K562 (cell line): ENCODE measurements around the gene NXT1. TPM values are rescaled to one million over a fixed set of nuclear protein-coding genes. Genes with fewer than 3 reads are reported as not detected.
A peak's percentile ranks its signal among the peaks of the same experiment; 100 is the strongest.

Source experiments
- ADNP ChIP-seq: fragments of 200-800 bp; sonication (Bioruptor generic); IDR thresholded peaks from 2 replicates; pipeline ENCODE4 v1.6.1; 2016; ENCODE audit warnings: missing genetic modification characterization, missing compliant biosample characterization
- BCL6 ChIP-seq: fragments of 250-450 bp; sonication (Bioruptor Pico); IDR thresholded peaks from 2 replicates; pipeline ENCODE4 v1.4.0; 2020
- CREB3L1 ChIP-seq: fragments of 450-650 bp; IDR thresholded peaks from 2 replicates; pipeline ENCODE4 v1.6.1; 2014; ENCODE audit warnings: low read depth, mild to moderate bottlenecking, moderate library complexity, borderline replicate concordance
- CXXC5 ChIP-seq: fragments of 250-450 bp; sonication (Bioruptor Pico); IDR thresholded peaks from 2 replicates; pipeline ENCODE4 v1.8.0; 2022; ENCODE audit warnings: inconsistent platforms, mild to moderate bottlenecking, moderate library complexity
- ETV5 ChIP-seq: sonication (generic); formaldehyde crosslinking; IDR thresholded peaks from 2 replicates; pipeline ENCODE4 v1.4.0; 2020; ENCODE audit warnings: low read depth, mild to moderate bottlenecking, missing genetic modification reagents
- HDGF ChIP-seq: fragments of 450-650 bp; IDR thresholded peaks from 2 replicates; pipeline ENCODE4 v1.6.1; 2016
- MCM3 ChIP-seq: fragments of 450-650 bp; IDR thresholded peaks from 2 replicates; pipeline ENCODE4 v1.6.1; 2016
- MEIS2 ChIP-seq: fragments of 450-650 bp; IDR thresholded peaks from 2 replicates; pipeline ENCODE4 v1.6.1; 2014; ENCODE audit warnings: mild to moderate bottlenecking; ENCODE audit not compliant: partially characterized antibody
- NFYB ChIP-seq: IDR thresholded peaks from 2 replicates; pipeline ENCODE4 v1.6.1; 2011; ENCODE audit warnings: mild to moderate bottlenecking, moderate library complexity; ENCODE audit not compliant: insufficient read length; ENCODE audit errors: extremely low read depth
- PHB2 ChIP-seq: fragments of 450-650 bp; IDR thresholded peaks from 2 replicates; pipeline ENCODE4 v1.6.1; 2017; ENCODE audit warnings: low read depth
- POLR2AphosphoS2 ChIP-seq: IDR thresholded peaks from 2 replicates; pipeline ENCODE4 v1.6.1; 2012; ENCODE audit warnings: low read length, improper control_type of control experiment
- SAFB ChIP-seq: fragments of 200-400 bp; formaldehyde crosslinking; IDR thresholded peaks from 2 replicates; pipeline ENCODE4 v1.6.1; 2017; ENCODE audit warnings: low read depth, low read length, borderline replicate concordance
- YY1 ChIP-seq, 3 experiments: IDR thresholded peaks; 2 replicates each; pipeline ENCODE4 v1.6.1; 2011; ENCODE audit warnings: low read length in 2 of 3, mild to moderate bottlenecking in 2 of 3, moderate library complexity in 2 of 3, borderline replicate concordance in 1 of 3, control low read depth in 1 of 3, low read depth in 1 of 3; ENCODE audit not compliant: insufficient read depth in 3 of 3, insufficient replicate concordance in 2 of 3, control insufficient read depth in 1 of 3, insufficient read length in 1 of 3; ENCODE audit errors: extremely low read depth in 1 of 3
- ZBTB7A ChIP-seq: IDR thresholded peaks from 2 replicates; pipeline ENCODE4 v1.6.1; 2011; ENCODE audit warnings: low read depth, mild to moderate bottlenecking, low read length, moderate library complexity, borderline replicate concordance; ENCODE audit not compliant: control insufficient read depth
- ZNF282 ChIP-seq: sonication (generic); formaldehyde crosslinking; IDR thresholded peaks from 2 replicates; pipeline ENCODE4 v1.8.1; 2023; ENCODE audit warnings: missing genetic modification reagents
- ZNF717 ChIP-seq: fragments of 250-450 bp; sonication (Bioruptor Pico); IDR thresholded peaks from 2 replicates; pipeline ENCODE4 v1.5.0; 2021
- polyA plus RNA-seq, 8 experiments: library from polyadenylated mRNA; depleted of rRNA in 4 of 8; stranded (reverse) in 5 of 8; unstranded in 3 of 8; fragments of >200 nt; fragmentation: Nextera tagmentation in 2 of 8; fragmentation: Illumina TruSeq in 1 of 8; extraction: Ambion mirVana in 2 of 8; extraction: Trizol in 1 of 8; gene quantifications; 2 replicates each; pipeline versions ENCODE4 v1.2.1 to v1.2.3, GENCODE V29; 2011 to 2014; ENCODE audit warnings: inconsistent platforms in 1 of 8, missing spikeins in 1 of 8
- total RNA-seq, 7 experiments: library from RNA; depleted of rRNA in 6 of 7; stranded (reverse); fragments of >200 nt in 6 of 7; fragmentation: Illumina TruSeq in 2 of 7; extraction: Trizol in 2 of 7; gene quantifications; 2 replicates each; pipeline versions ENCODE4 v1.2.1 to v1.2.3, GENCODE V29; 2011 to 2021; ENCODE audit warnings: low replicate concordance in 1 of 7
- TF ChIP-seq, protein P1 (sequence below): sonication (generic); formaldehyde crosslinking; IDR thresholded peaks from 2 replicates; pipeline ENCODE4 v1.8.0; 2022; ENCODE audit warnings: mild to moderate bottlenecking, low read depth, missing genetic modification reagents
- TF ChIP-seq, protein P2 (sequence below): fragments of 450-650 bp; conservative IDR thresholded peaks from 2 replicates; pipeline ENCODE4 v1.6.1; 2016; ENCODE audit warnings: missing genetic modification characterization, low read depth, mild to moderate bottlenecking, missing compliant biosample characterization, moderate library complexity
- TF ChIP-seq, protein P3 (sequence below): sonication (generic); formaldehyde crosslinking; IDR thresholded peaks from 2 replicates; pipeline ENCODE4 v1.8.0; 2022; ENCODE audit warnings: mild to moderate bottlenecking, missing genetic modification reagents
- TF ChIP-seq, protein P4 (sequence below): sonication (generic); formaldehyde crosslinking; IDR thresholded peaks from 2 replicates; pipeline ENCODE4 v1.8.0; 2023; ENCODE audit warnings: mild to moderate bottlenecking, missing genetic modification reagents

Gene NXT1
- total and polyA plus RNA-seq, 9 of the 15 experiments (the other 6 are each of a cell fraction or from before 2014, with no cell fraction given) = 7.7 to 50.9 (median 35.6) TPM

- TF ChIP-seq CREB3L1 = 0 out of 2 replicates have a peak, but pooled peaks have one; percentile 12
- TF ChIP-seq ZNF717 = no peak
- TF ChIP-seq ADNP (tag) = no peak
- no peak for TF ChIP-seq PHB2
- TF ChIP-seq, protein P1, sequence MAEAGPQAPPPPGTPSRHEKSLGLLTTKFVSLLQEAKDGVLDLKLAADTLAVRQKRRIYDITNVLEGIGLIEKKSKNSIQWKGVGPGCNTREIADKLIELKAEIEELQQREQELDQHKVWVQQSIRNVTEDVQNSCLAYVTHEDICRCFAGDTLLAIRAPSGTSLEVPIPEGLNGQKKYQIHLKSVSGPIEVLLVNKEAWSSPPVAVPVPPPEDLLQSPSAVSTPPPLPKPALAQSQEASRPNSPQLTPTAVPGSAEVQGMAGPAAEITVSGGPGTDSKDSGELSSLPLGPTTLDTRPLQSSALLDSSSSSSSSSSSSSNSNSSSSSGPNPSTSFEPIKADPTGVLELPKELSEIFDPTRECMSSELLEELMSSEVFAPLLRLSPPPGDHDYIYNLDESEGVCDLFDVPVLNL = no peak
- no peak for TF ChIP-seq SAFB
- TF ChIP-seq BCL6 (CRISPR knock-in tag) = no peak
- TF ChIP-seq, protein P2, sequence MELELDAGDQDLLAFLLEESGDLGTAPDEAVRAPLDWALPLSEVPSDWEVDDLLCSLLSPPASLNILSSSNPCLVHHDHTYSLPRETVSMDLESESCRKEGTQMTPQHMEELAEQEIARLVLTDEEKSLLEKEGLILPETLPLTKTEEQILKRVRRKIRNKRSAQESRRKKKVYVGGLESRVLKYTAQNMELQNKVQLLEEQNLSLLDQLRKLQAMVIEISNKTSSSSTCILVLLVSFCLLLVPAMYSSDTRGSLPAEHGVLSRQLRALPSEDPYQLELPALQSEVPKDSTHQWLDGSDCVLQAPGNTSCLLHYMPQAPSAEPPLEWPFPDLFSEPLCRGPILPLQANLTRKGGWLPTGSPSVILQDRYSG = no peak
- peak; percentile 71 for TF ChIP-seq NFYB
- no peak for TF ChIP-seq ETV5 (CRISPR knock-in tag)
- TF ChIP-seq CXXC5 (CRISPR knock-in tag) = peak; percentile 79
- no peak for TF ChIP-seq ZNF282 (CRISPR knock-in tag)
- TF ChIP-seq, protein P3, sequence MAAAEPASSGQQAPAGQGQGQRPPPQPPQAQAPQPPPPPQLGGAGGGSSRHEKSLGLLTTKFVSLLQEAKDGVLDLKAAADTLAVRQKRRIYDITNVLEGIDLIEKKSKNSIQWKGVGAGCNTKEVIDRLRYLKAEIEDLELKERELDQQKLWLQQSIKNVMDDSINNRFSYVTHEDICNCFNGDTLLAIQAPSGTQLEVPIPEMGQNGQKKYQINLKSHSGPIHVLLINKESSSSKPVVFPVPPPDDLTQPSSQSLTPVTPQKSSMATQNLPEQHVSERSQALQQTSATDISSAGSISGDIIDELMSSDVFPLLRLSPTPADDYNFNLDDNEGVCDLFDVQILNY (CRISPR knock-in tag) = no peak
- TF ChIP-seq ZBTB7A = 0 out of 2 replicates have a peak, but pooled peaks have one; percentile 11
- TF ChIP-seq, protein P4, sequence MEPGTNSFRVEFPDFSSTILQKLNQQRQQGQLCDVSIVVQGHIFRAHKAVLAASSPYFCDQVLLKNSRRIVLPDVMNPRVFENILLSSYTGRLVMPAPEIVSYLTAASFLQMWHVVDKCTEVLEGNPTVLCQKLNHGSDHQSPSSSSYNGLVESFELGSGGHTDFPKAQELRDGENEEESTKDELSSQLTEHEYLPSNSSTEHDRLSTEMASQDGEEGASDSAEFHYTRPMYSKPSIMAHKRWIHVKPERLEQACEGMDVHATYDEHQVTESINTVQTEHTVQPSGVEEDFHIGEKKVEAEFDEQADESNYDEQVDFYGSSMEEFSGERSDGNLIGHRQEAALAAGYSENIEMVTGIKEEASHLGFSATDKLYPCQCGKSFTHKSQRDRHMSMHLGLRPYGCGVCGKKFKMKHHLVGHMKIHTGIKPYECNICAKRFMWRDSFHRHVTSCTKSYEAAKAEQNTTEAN = no peak
- TF ChIP-seq POLR2AphosphoS2 = no peak
- TF ChIP-seq YY1 (IDR thresholded peaks at IDR 0.05; ENCODE audit: borderline replicate concordance in 1 of 3, control insufficient read depth in 1 of 3, extremely low read depth in 1 of 3, insufficient read depth in 3 of 3, insufficient read length in 1 of 3, insufficient replicate concordance in 2 of 3, low read depth in 1 of 3, low read length in 2 of 3) = peak in 1 of 3 experiments; percentile 21
- TF ChIP-seq HDGF = no peak
- peak; percentile 92 for TF ChIP-seq MEIS2
- TF ChIP-seq MCM3 = no peak
Measured at GRCh38 chr20:23357767-23358562, 7.4 kb downstream of the NXT1 start (continued).
